PC-3 (cell line): ENCODE data around the gene RSAD1. TPM values are rescaled to one million over a fixed set of nuclear protein-coding genes. Genes with fewer than 3 reads are reported as not detected.
A peak's percentile ranks its signal among the peaks of the same experiment; 100 is the strongest.

ENCODE experiments used
- ATAC-seq: fragments of 200-7000 bp; cut with Tn5 transposase; 2 replicates; pipeline ENCODE4 v1.9.1; 2020; ENCODE audit warnings: mild to moderate bottlenecking, moderate library complexity
- BruUV-seq: library from RNA; stranded (reverse); fragments of 400-500 nt; replicated peaks from 2 replicates; lab custom pipeline; 2021; lab: Mats Ljungman, UMichigan
- CTCF ChIA-PET: fragments of 300-600 bp; sonication (Branson Sonifier 250); formaldehyde crosslinking; loops from one replicate; lab custom pipeline; 2022; ENCODE audit warnings: antibody characterized with exemption; lab: Charles Lee
- POLR2A ChIA-PET: fragments of 300-600 bp; sonication (Branson Sonifier 250); formaldehyde crosslinking; loops from one replicate; lab custom pipeline; 2022; ENCODE audit warnings: antibody characterized with exemption; ENCODE audit not compliant: unreplicated experiment; lab: Charles Lee
- DNase-seq: peaks from one replicate; pipeline ENCODE4 v3.0.0-alpha.2; 2015
- H2AFZ ChIP-seq: fragments of 300-600 bp; sonication (generic); 2 replicates; pipeline ENCODE4 v1.6.0; 2016; ENCODE audit warnings: antibody characterized with exemption, low read length
- H3F3A ChIP-seq: fragments of 300-600 bp; sonication (generic); one replicate; pipeline ENCODE4 v1.6.0; 2017; ENCODE audit warnings: antibody characterized with exemption, low read length, control low read depth, mild to moderate bottlenecking; ENCODE audit not compliant: unreplicated experiment
- H3K27ac ChIP-seq: fragments of 300-600 bp; sonication (generic); 2 replicates; pipeline ENCODE4 v1.5.1; 2016; ENCODE audit warnings: mild to moderate bottlenecking, low read length
- H3K27me3 ChIP-seq: fragments of 300-600 bp; sonication (generic); 2 replicates; pipeline ENCODE4 v1.6.1; 2016; ENCODE audit warnings: low read length, mixed read lengths
- H3K36me3 ChIP-seq: fragments of 300-600 bp; sonication (generic); 2 replicates; pipeline ENCODE4 v1.6.1; 2016; ENCODE audit warnings: low read depth, mixed run types, low read length, mixed read lengths
- H3K4me1 ChIP-seq: fragments of 300-600 bp; sonication (generic); 2 replicates; pipeline ENCODE4 v1.5.1; 2016; ENCODE audit warnings: low read length; ENCODE audit not compliant: insufficient read depth
- H3K4me2 ChIP-seq: fragments of 300-600 bp; sonication (generic); 2 replicates; pipeline ENCODE4 v1.6.0; 2016; ENCODE audit warnings: low read length
- H3K4me3 ChIP-seq: fragments of 300-600 bp; sonication (generic); 2 replicates; pipeline ENCODE4 v1.5.1; 2016; ENCODE audit warnings: mild to moderate bottlenecking, low read length, mixed read lengths
- H3K79me2 ChIP-seq: fragments of 300-600 bp; sonication (generic); 2 replicates; pipeline ENCODE4 v1.6.1; 2017; ENCODE audit warnings: low read length, mixed read lengths
- H3K9ac ChIP-seq: fragments of 300-600 bp; sonication (generic); 2 replicates; pipeline ENCODE4 v1.6.0; 2016; ENCODE audit warnings: mild to moderate bottlenecking, low read length
- H3K9me2 ChIP-seq: fragments of 300-600 bp; sonication (generic); replicated peaks from 2 replicates; pipeline ENCODE4 v1.6.1; 2016; ENCODE audit warnings: mixed run types, low read length, mixed read lengths
- H3K9me3 ChIP-seq: fragments of 300-600 bp; sonication (generic); 2 replicates; pipeline ENCODE4 v1.6.1; 2016; ENCODE audit warnings: low read length, mixed read lengths
- H4K20me1 ChIP-seq: fragments of 300-600 bp; sonication (generic); 2 replicates; pipeline ENCODE4 v1.6.1; 2016; ENCODE audit warnings: low read length, mixed read lengths
- EZH2 ChIP-seq: fragments of 300-600 bp; sonication (generic); IDR thresholded peaks from one replicate; pipeline ENCODE4 v1.6.1; 2017; ENCODE audit warnings: antibody characterized with exemption, mild to moderate bottlenecking, low read length; ENCODE audit not compliant: unreplicated experiment
- EZH2phosphoT487 ChIP-seq: fragments of 300-600 bp; sonication (generic); IDR thresholded peaks from 2 replicates; pipeline ENCODE4 v1.6.1; 2018; ENCODE audit warnings: mild to moderate bottlenecking, antibody characterized with exemption, low read length, borderline replicate concordance
- intact Hi-C: fragments of 100-400 bp; cut with micrococcal nuclease; formaldehyde crosslinking; loops from 2 replicates; pipeline ENCODE4 v1.9.0; 2023
- total RNA-seq: library from RNA; depleted of rRNA; stranded (reverse); fragments of >200 nt; gene quantifications from 2 replicates; pipeline ENCODE4 v1.2.3, GENCODE V29; 2014
- TF ChIP-seq, protein P1 (sequence below): fragments of 300-600 bp; sonication (generic); conservative IDR thresholded peaks from 2 replicates; pipeline ENCODE4 v1.5.1; 2017; ENCODE audit warnings: antibody characterized with exemption, low read depth, mild to moderate bottlenecking, low read length

The RSAD1 gene
- total RNA-seq, 1 experiment from 2014 or later, result 37.7 TPM

GRCh38 chr17:50519141-50519834 lies 40.6 kb downstream of the RSAD1 start:
- Histone ChIP-seq H3K4me2 (no peak overlapping the region), H3K4me1 (peaks cover 3% of the 10 kb centered on the region; the same call in 1 of the 2 replicates), H3K9ac (no peak overlapping the region), H3K36me3 (no peaks in the 10 kb centered on the region), H3F3A (no peaks in the 10 kb centered on the region), H2AFZ (no peak overlapping the region), H4K20me1 (no peaks in the 10 kb centered on the region), H3K27ac (no peak overlapping the region), H3K9me2 (no peaks in the 10 kb centered on the region), H3K27me3 (no peaks in the 10 kb centered on the region), H3K9me3 (no peaks in the 10 kb centered on the region), H3K79me2 (no peaks in the 10 kb centered on the region), H3K4me3 (no peak overlapping the region)
- no peak for TF ChIP-seq EZH2phosphoT487
- TF ChIP-seq, protein P1, sequence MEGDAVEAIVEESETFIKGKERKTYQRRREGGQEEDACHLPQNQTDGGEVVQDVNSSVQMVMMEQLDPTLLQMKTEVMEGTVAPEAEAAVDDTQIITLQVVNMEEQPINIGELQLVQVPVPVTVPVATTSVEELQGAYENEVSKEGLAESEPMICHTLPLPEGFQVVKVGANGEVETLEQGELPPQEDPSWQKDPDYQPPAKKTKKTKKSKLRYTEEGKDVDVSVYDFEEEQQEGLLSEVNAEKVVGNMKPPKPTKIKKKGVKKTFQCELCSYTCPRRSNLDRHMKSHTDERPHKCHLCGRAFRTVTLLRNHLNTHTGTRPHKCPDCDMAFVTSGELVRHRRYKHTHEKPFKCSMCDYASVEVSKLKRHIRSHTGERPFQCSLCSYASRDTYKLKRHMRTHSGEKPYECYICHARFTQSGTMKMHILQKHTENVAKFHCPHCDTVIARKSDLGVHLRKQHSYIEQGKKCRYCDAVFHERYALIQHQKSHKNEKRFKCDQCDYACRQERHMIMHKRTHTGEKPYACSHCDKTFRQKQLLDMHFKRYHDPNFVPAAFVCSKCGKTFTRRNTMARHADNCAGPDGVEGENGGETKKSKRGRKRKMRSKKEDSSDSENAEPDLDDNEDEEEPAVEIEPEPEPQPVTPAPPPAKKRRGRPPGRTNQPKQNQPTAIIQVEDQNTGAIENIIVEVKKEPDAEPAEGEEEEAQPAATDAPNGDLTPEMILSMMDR, result no peak
- no peak for TF ChIP-seq EZH2
- no TSS peak for BruUV-seq
- DNase-seq (peak; percentile 65), ATAC-seq (peak; percentile 45)
- CTCF ChIA-PET, result interaction anchor here (0.6 kb wide), 1 partner anchor 9 kb away, joined by 4 read pairs; no protein-coding TSS in a partner anchor
- intact Hi-C loops, result no loop called here
- POLR2A ChIA-PET, result interaction anchor here (0.5 kb wide), 1 partner anchor 1676 kb away, joined by 3 read pairs; no protein-coding TSS in a partner anchor

DNA sequence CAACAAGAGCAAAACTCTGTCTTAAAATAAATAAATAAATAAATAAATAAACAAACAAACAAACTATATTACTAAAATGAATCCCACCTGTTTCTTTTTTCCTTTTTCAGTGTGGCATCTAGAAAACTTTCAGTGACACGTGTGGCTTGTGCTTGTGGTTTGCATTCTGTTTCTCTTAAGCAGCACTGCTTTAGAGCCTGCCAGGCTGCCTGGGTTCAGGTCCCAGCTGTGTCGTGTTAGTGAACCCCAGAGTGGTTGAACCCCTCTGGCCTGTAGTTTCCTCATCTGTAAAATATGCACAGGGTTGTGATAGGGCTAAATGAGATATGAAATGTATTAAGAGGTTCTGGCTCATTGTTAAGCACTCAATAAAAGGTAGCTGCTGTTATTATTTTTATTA lies 41.8 kb downstream of the RSAD1 start:
- no peak for DNase-seq
- intact Hi-C loops, result no loop called here
- TF ChIP-seq, protein P1, result no peak
- TF ChIP-seq EZH2 (no peak), EZH2phosphoT487 (no peak)
- H3K9ac ChIP-seq, result no peak overlapping the region
- no peaks in the 10 kb centered on the region for H3K9me2 ChIP-seq
- H4K20me1 ChIP-seq, result no peaks in the 10 kb centered on the region
- H3K4me3 ChIP-seq, result no peak overlapping the region
- H3K4me2 ChIP-seq, result no peak overlapping the region
- no peaks in the 10 kb centered on the region for H3K36me3 ChIP-seq
- POLR2A ChIA-PET, result no interaction called here
- no peak for ATAC-seq
- H3K27me3 ChIP-seq, result no peaks in the 10 kb centered on the region
- H3K27ac ChIP-seq, result no peak overlapping the region
- CTCF ChIA-PET, result no interaction called here
- H3K79me2 ChIP-seq, result no peaks in the 10 kb centered on the region
- H2AFZ ChIP-seq, result no peak overlapping the region
- peaks cover 3% of the 10 kb centered on the region; the same call in 1 of the 2 replicates for H3K4me1 ChIP-seq
- no peaks in the 10 kb centered on the region for H3F3A ChIP-seq
- H3K9me3 ChIP-seq, result no peaks in the 10 kb centered on the region
- no TSS peak for BruUV-seq

GRCh38 chr17:50521514-50521913 lies 42.9 kb downstream of the RSAD1 start:
- peaks cover 3% of the 10 kb centered on the region; the same call in 1 of the 2 replicates for H3K4me1 ChIP-seq
- intact Hi-C loops, result no loop called here
- no peak overlapping the region for H3K27ac ChIP-seq
- H3K27me3 ChIP-seq, result no peaks in the 10 kb centered on the region
- TF ChIP-seq EZH2, result no peak
- no peak for TF ChIP-seq EZH2phosphoT487
- TF ChIP-seq, protein P1, result no peak
- ChIA-PET POLR2A (no interaction called here), CTCF (no interaction called here)
- no peak overlapping the region for H2AFZ ChIP-seq
- H3F3A ChIP-seq, result no peaks in the 10 kb centered on the region
- no peaks in the 10 kb centered on the region for H3K79me2 ChIP-seq
- H3K4me3 ChIP-seq, result no peak overlapping the region
- BruUV-seq, result no TSS peak
- no peak for DNase-seq
- no peaks in the 10 kb centered on the region for H4K20me1 ChIP-seq
- no peaks in the 10 kb centered on the region for H3K9me2 ChIP-seq
- ATAC-seq, result no peak
- H3K4me2 ChIP-seq, result no peak overlapping the region
- H3K9ac ChIP-seq, result no peak overlapping the region
- H3K9me3 ChIP-seq, result no peaks in the 10 kb centered on the region
- no peaks in the 10 kb centered on the region for H3K36me3 ChIP-seq
